Ishikawa (cell line): ENCODE data around the gene MTO1.

Source experiments
- CEBPB ChIP-seq: IDR thresholded peaks from 2 replicates; pipeline ENCODE4 v1.6.1; 2012
- CREB1 ChIP-seq: IDR thresholded peaks from 2 replicates; pipeline ENCODE4 v1.6.1; 2012; ENCODE audit warnings: low read depth
- EGR1 ChIP-seq: IDR thresholded peaks from 2 replicates; pipeline ENCODE4 v1.6.1; 2012
- EP300 ChIP-seq: IDR thresholded peaks from 2 replicates; pipeline ENCODE4 v1.6.1; 2012; ENCODE audit warnings: borderline replicate concordance
- FOXM1 ChIP-seq: IDR thresholded peaks from 2 replicates; pipeline ENCODE4 v1.6.1; 2012; ENCODE audit warnings: low read depth, borderline replicate concordance
- NFIC ChIP-seq: IDR thresholded peaks from 2 replicates; pipeline ENCODE4 v1.6.1; 2012
- RAD21 ChIP-seq: IDR thresholded peaks from 2 replicates; pipeline ENCODE4 v1.6.1; 2012; ENCODE audit warnings: low read depth
- TAF1 ChIP-seq: IDR thresholded peaks from 2 replicates; pipeline ENCODE4 v1.6.1; 2012; ENCODE audit warnings: low read depth, mild to moderate bottlenecking
- TCF12 ChIP-seq: IDR thresholded peaks from 2 replicates; pipeline ENCODE4 v1.6.1; 2012; ENCODE audit warnings: low read depth
- TEAD4 ChIP-seq: IDR thresholded peaks from 2 replicates; pipeline ENCODE4 v1.6.1; 2012
- YY1 ChIP-seq: IDR thresholded peaks from 2 replicates; pipeline ENCODE4 v1.6.1; 2012; ENCODE audit warnings: low read depth
- ZBTB7A ChIP-seq: IDR thresholded peaks from 2 replicates; pipeline ENCODE4 v1.6.1; 2012; ENCODE audit warnings: low read depth
- TF ChIP-seq, protein P1 (sequence below): IDR thresholded peaks from 2 replicates; pipeline ENCODE4 v1.6.1; 2012
- TF ChIP-seq, protein P2 (sequence below): IDR thresholded peaks from 2 replicates; pipeline ENCODE4 v1.6.1; 2012; ENCODE audit warnings: low read depth, mild to moderate bottlenecking
- TF ChIP-seq, protein P3 (sequence below): IDR thresholded peaks from 2 replicates; pipeline ENCODE4 v1.6.1; 2012

The MTO1 gene

DNA sequence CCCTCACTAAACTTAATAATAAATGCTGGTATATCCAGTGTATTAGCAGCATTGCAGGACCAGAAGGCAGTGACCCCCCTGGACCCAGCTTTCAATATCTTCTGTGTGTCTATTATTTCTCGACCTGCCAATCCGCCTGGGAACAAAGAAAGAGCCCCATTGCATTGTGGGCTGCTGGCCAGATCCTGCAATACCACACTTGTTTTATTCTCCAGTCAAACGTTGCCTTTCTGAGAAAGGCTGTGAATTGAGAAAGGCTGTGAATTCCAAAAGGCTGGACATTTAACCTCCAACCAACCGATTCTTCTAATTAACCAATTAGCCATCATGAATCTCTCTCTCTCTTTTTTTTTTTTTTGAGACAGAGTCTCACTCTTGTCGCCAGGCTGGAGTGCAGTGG is 1.5 kb upstream of the MTO1 start:
- TF ChIP-seq YY1 (no peak), TEAD4 (no peak), RAD21 (no peak)
- TF ChIP-seq, protein P1, sequence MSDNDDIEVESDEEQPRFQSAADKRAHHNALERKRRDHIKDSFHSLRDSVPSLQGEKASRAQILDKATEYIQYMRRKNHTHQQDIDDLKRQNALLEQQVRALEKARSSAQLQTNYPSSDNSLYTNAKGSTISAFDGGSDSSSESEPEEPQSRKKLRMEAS: no peak

DNA sequence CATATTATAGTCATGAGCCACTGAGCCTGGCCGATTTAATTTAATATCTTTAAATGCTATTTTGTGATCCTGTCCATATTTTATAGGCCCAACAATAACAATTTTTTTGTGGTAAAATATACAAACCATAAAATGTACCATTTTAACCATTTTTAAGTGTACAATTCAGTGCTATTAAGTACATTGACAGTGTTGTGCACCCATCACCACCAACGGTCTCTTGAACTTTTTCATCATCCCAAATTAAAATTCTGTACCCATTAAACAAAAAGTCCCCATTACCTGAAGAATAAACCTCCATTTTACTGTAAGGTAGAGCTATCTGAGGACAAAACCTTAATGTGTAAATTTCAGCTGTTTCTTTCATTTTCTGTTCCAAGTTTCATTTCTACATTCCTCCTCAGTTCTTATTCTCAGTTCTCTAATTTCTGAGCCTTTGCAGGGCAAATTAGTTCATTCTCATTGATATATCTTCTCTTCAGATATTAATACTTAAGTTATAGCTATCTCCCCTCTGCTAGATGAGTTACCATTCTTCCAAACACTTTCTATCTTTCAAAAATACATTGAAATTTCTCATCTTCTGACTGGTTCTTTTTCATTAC is 10.3 kb downstream of the MTO1 start:
- TF ChIP-seq NFIC: no peak
- TF ChIP-seq RAD21: no peak
- no peak for TF ChIP-seq ZBTB7A
- no peak for TF ChIP-seq FOXM1
- TF ChIP-seq EP300: no peak
- TF ChIP-seq CEBPB: no peak
- no peak for TF ChIP-seq TCF12
- TF ChIP-seq YY1: no peak
- TF ChIP-seq CREB1: no peak

DNA sequence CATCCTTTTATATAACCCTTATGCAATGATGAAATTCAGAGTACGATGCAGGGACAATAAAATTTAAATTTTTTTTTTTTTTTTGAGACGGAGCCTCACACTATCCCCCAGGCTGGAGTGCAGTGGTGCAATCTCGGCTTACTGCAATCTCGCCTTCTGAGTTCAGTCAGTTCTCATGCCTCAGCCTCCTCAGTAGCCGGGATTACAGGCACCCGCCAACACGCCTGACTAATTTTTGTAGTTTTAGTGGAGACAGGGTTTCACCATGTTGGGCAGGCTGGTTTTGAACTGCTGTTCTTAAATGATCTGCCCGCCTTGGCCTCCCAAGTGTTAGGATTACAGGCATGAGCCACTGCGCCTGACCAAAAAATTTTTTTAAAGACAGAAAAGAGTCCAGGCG is 15.2 kb downstream of the MTO1 start:
- TF ChIP-seq NFIC (no peak), YY1 (no peak), TAF1 (no peak), EP300 (no peak), CEBPB (no peak), EGR1 (no peak), FOXM1 (no peak), CREB1 (no peak), ZBTB7A (no peak), RAD21 (no peak), TEAD4 (no peak), TCF12 (no peak)
- TF ChIP-seq, protein P2, sequence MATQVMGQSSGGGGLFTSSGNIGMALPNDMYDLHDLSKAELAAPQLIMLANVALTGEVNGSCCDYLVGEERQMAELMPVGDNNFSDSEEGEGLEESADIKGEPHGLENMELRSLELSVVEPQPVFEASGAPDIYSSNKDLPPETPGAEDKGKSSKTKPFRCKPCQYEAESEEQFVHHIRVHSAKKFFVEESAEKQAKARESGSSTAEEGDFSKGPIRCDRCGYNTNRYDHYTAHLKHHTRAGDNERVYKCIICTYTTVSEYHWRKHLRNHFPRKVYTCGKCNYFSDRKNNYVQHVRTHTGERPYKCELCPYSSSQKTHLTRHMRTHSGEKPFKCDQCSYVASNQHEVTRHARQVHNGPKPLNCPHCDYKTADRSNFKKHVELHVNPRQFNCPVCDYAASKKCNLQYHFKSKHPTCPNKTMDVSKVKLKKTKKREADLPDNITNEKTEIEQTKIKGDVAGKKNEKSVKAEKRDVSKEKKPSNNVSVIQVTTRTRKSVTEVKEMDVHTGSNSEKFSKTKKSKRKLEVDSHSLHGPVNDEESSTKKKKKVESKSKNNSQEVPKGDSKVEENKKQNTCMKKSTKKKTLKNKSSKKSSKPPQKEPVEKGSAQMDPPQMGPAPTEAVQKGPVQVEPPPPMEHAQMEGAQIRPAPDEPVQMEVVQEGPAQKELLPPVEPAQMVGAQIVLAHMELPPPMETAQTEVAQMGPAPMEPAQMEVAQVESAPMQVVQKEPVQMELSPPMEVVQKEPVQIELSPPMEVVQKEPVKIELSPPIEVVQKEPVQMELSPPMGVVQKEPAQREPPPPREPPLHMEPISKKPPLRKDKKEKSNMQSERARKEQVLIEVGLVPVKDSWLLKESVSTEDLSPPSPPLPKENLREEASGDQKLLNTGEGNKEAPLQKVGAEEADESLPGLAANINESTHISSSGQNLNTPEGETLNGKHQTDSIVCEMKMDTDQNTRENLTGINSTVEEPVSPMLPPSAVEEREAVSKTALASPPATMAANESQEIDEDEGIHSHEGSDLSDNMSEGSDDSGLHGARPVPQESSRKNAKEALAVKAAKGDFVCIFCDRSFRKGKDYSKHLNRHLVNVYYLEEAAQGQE: no peak
- TF ChIP-seq, protein P3, sequence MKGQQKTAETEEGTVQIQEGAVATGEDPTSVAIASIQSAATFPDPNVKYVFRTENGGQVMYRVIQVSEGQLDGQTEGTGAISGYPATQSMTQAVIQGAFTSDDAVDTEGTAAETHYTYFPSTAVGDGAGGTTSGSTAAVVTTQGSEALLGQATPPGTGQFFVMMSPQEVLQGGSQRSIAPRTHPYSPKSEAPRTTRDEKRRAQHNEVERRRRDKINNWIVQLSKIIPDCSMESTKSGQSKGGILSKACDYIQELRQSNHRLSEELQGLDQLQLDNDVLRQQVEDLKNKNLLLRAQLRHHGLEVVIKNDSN: no peak
- TF ChIP-seq, protein P1: no peak

DNA sequence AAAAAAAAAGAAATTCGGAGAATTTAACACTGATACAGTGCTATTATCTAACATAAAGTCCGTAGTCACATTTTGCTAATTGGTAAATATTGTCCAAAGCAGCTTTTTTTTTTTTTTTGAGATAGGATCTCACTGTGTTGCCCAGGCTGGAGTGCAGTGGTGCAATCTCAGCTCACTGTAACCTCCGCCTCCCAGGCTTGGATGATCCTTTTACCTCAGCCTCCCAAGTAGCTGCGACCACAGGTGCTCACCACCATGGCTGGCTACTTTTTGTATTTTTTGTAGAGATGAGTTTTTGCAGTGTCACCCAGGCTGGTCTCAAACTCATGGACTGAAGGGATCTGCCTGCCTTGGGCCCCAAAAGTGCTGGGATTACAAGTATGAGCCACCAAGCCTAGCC is 15.9 kb downstream of the MTO1 start:
- TF ChIP-seq CREB1: no peak
- no peak for TF ChIP-seq YY1
- TF ChIP-seq TAF1: no peak
- no peak for TF ChIP-seq EP300
- TF ChIP-seq TEAD4: no peak
- TF ChIP-seq, protein P2: no peak
- TF ChIP-seq, protein P3: no peak
- no peak for TF ChIP-seq CEBPB
- TF ChIP-seq TCF12: no peak
- no peak for TF ChIP-seq FOXM1
- TF ChIP-seq NFIC: no peak
- TF ChIP-seq EGR1: no peak
- TF ChIP-seq, protein P1: no peak
- no peak for TF ChIP-seq ZBTB7A
- TF ChIP-seq RAD21: no peak

DNA sequence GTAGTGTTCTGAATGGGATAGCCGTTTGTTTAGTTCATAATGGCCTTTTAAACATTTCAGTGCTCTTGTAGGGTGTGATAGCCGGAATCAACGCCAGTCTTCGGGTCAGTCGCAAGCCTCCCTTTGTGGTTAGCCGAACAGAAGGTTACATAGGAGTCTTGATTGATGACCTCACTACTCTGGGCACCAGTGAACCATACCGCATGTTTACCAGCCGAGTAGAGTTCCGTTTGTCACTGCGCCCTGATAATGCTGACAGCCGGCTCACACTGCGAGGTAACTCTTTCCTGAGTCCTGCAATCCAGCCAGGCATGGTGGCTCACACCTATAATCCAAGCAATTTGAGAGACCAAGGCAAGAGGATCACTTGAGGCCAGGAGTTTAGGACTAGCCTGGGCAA is 20.4 kb downstream of the MTO1 start:
- TF ChIP-seq TEAD4: no peak
- no peak for TF ChIP-seq CEBPB

DNA sequence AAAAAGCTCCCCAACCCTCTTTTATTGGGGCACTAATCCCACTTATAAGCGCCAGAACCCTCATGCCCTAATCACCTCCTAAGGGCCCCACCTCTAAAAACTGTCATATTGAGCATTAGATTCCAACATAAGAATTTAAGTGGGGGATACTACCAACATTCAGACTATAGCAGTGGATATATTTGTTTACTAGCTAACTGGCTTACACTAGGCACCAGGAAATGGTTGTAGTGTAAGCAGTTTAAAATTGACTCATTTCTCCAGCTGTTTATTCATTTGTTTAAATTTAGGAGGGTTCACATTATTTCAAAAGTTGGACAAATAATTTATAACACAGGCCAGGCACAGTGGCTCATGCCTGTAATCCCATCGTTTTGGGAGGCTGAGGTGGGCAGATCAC is 22.9 kb downstream of the MTO1 start:
- TF ChIP-seq FOXM1 (no peak), EGR1 (no peak), TCF12 (no peak), CEBPB (no peak), CREB1 (no peak), RAD21 (no peak), TEAD4 (no peak), ZBTB7A (no peak), EP300 (no peak), YY1 (no peak), NFIC (no peak), TAF1 (no peak)
- TF ChIP-seq, protein P3: no peak
- TF ChIP-seq, protein P1: no peak
- TF ChIP-seq, protein P2: no peak
